Mesothelial cell of epicardium (in vitro differentiated cells): ENCODE data around the gene MARK2. TPM values are rescaled to one million over a fixed set of nuclear protein-coding genes. Genes with fewer than 3 reads are reported as not detected.

Experiments
- DNase-seq, 2 experiments: peaks; one replicate each; pipeline ENCODE4 v3.0.0; 2021; ENCODE audit warnings: low spot score in 2 of 2; ENCODE audit not compliant: unreplicated experiment in 2 of 2
- H3K27ac Mint-ChIP-seq: 2 replicates; pipeline ENCODE4 v1.8.0; 2021; ENCODE audit warnings: mixed read lengths
- H3K27me3 Mint-ChIP-seq: 2 replicates; pipeline ENCODE4 v1.8.0; 2021; ENCODE audit warnings: low read depth, mixed read lengths
- H3K36me3 Mint-ChIP-seq: 2 replicates; pipeline ENCODE4 v1.8.0; 2021; ENCODE audit warnings: mixed read lengths
- H3K4me1 Mint-ChIP-seq: 2 replicates; pipeline ENCODE4 v1.8.0; 2021; ENCODE audit warnings: mixed read lengths
- H3K4me3 Mint-ChIP-seq: 2 replicates; pipeline ENCODE4 v1.8.0; 2021; ENCODE audit warnings: mild to moderate bottlenecking, moderate library complexity, mixed read lengths
- H3K9me3 Mint-ChIP-seq: 2 replicates; pipeline ENCODE4 v1.8.0; 2021; ENCODE audit warnings: mixed read lengths
- total RNA-seq: library from RNA; stranded (reverse); gene quantifications from 3 replicates; pipeline ENCODE4 v1.2.1, GENCODE V29; 2021
- TF ChIP-seq, protein P1 (sequence below): fragments of 200-600 bp; sonication (generic); IDR thresholded peaks from one replicate; pipeline ENCODE4 v1.5.0; 2021; ENCODE audit warnings: antibody characterized with exemption; ENCODE audit not compliant: unreplicated experiment

Gene MARK2
- total RNA-seq, 1 donor from 2014 or later, result 48.8 TPM

DNA sequence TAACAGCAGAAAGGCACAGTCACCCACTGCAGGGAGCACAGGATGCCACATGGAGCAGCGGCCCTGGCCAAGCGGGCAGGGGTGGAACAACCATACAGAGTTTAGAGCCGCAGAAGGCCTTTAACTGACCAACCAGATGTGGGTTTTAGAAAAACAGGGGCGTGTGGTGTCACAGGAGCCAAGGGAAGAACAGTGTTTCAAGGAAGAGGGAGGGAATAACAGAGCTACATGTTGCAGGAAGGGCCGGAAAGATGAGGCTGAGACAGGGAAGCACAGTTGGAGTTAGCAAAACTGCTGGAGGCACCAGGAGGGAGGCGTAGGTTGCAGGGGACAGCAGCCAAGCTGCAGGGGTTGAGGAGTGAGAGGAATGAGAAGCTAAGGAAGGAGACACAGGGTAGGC lies 92.1 kb downstream of the MARK2 start:
- H3K9me3 Mint-ChIP-seq, result no peaks in the 10 kb centered on the region
- H3K4me3 Mint-ChIP-seq, result no peak overlapping the region
- DNase-seq, result no peak
- TF ChIP-seq, protein P1, sequence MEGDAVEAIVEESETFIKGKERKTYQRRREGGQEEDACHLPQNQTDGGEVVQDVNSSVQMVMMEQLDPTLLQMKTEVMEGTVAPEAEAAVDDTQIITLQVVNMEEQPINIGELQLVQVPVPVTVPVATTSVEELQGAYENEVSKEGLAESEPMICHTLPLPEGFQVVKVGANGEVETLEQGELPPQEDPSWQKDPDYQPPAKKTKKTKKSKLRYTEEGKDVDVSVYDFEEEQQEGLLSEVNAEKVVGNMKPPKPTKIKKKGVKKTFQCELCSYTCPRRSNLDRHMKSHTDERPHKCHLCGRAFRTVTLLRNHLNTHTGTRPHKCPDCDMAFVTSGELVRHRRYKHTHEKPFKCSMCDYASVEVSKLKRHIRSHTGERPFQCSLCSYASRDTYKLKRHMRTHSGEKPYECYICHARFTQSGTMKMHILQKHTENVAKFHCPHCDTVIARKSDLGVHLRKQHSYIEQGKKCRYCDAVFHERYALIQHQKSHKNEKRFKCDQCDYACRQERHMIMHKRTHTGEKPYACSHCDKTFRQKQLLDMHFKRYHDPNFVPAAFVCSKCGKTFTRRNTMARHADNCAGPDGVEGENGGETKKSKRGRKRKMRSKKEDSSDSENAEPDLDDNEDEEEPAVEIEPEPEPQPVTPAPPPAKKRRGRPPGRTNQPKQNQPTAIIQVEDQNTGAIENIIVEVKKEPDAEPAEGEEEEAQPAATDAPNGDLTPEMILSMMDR, result no peak
- H3K27me3 Mint-ChIP-seq, result no peaks in the 10 kb centered on the region
- no peak overlapping the region for H3K27ac Mint-ChIP-seq
- H3K4me1 Mint-ChIP-seq, result peaks cover 5% of the 10 kb centered on the region
- H3K36me3 Mint-ChIP-seq, result no peaks in the 10 kb centered on the region

DNA sequence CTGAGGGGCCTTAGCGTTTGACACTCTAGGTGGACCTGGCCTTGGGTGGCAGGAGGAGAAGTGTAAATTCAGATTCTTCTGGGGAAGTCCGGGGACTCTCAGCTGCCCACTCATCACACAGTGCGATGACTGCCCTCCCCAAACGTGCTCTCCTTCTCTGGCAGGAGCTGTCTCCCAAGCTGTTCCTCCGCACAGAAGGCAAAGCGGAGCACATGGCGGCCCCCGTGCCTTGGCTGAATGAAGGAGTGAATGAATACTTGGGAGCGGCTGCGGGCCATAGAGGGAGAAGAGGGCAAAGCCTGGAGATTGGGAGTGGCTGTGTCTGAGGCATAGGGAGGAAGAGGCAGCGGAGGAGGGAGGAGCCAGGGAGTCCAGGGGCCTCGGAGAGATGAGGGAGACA lies 93.0 kb downstream of the MARK2 start:
- Mint-ChIP-seq H3K27me3 (no peaks in the 10 kb centered on the region), H3K27ac (no peak overlapping the region), H3K4me3 (no peak overlapping the region), H3K36me3 (no peaks in the 10 kb centered on the region), H3K9me3 (no peaks in the 10 kb centered on the region), H3K4me1 (peaks cover 5% of the 10 kb centered on the region)
- no peak for DNase-seq
- TF ChIP-seq, protein P1, result no peak

DNA sequence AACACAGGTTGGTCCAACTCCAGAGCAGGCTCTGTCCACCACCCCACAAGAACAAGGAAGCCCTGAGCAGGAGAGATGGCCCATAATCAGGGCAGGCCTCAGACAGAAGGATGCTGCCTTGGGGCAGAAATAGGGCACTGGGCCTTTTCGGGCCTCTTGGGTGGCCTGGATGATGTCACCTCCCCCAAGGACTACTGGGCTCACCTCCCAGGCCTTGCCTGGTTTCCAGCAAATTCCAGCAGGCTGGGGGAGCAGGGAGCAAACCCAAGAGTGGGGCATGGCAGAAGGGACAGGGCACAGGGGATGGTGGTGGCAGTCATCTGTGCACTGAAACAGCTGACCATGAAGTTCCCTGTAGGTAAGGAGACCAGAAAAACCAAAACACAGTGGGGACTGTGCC lies 94.5 kb downstream of the MARK2 start:
- peaks cover 10% of the 10 kb centered on the region for H3K4me1 Mint-ChIP-seq
- no peaks in the 10 kb centered on the region for H3K36me3 Mint-ChIP-seq
- H3K27me3 Mint-ChIP-seq, result no peaks in the 10 kb centered on the region
- no peak overlapping the region for H3K4me3 Mint-ChIP-seq
- no peaks in the 10 kb centered on the region for H3K9me3 Mint-ChIP-seq
- no peak for DNase-seq
- TF ChIP-seq, protein P1, result no peak
- H3K27ac Mint-ChIP-seq, result no peak overlapping the region

DNA sequence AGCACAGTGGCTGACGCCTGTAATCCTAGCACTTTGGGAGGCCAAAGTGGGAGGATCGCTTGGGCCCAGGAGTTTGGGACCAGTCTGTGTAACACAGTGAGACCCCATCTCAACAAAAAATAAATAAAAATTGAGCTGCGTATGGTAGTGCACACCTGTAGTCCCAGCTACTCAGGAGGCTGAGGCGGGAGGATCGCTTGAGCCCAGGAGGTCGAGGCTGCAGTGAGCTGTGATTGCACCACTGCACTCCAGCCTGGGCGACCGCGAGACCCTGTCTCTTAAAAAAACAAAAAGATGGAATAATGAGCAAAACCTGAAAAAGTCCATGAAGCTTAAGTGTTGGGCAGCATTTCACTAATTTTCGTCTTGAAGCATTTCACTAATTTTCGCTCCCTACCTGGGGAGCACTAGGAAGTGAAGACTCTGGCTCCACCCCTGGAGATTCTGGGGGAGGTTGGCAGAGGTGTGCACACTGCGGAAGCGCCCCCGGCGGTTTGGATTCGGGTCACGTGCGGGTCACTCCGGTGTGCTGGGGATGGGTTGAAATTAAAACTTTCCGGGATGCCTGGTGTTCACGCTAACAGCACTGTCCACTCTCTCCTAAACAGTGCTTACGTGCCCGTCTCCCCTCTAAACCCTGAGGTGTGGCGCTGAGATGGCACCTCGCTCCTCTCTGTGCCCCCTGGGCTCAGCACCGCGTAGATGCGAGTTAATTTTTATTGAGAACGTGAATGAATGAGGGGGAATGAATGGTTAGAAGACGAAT lies 99.0 kb downstream of the MARK2 start:
- TF ChIP-seq, protein P1, result no peak
- Mint-ChIP-seq H3K4me1 (peaks cover 22% of the 10 kb centered on the region), H3K36me3 (no peaks in the 10 kb centered on the region), H3K27me3 (no peaks in the 10 kb centered on the region), H3K4me3 (peak overlapping the region; percentile 84), H3K9me3 (no peaks in the 10 kb centered on the region), H3K27ac (peak overlapping the region; percentile 96)
- no peak for DNase-seq

DNA sequence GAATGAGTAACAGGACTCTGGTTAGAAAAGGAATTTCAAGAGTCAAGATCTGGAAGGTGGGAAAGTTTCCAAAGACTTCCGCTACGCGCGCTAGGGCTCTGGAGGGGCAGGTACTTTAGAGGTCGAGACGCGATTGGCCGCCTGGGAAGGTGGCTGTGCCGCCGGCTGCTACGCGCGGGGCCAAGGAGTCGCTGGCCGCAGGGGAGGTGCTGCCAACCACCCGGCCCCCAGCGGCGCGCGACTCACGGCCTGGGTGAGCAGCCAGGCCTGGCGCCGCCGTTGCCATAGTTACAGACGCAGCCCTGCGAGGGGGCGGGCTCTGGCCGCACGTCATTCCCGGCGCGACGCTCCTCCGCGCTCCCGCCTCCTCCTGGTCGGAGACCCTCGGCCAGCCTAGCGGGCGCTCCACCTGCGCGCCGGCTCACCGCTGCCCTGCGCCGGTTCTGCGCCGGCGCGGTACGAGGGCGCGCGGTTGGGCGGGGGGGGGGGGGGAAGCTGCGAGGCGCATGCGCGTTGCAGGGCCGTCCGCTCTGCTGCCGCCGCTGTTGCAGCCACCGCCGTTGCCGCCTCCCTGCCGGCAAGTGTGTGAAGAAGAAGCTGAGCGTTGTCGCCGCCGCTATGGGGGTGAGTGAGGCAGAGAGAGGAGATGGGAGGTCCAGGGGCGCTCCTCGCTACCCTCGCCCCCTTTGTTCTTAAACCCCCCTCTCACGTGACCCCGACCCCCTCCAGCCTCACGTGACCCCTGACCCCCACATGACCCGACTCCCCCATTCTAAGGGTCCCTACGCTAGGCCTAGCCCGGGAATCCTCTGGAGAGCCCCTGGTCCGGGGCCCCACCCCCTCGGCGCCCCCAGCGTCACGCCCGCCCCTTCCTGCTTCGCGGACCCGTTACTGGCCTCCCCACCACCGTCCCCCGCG lies 99.8 kb downstream of the MARK2 start, which contains the start of gene NAA40:
NAA40 (plus strand) TSS at position 524 of the 918 bp plus-strand sequence; CDS start at position 619, 95 bp downstream.
- peak; percentile 93 to 95 for DNase-seq
- Mint-ChIP-seq H3K27ac (peak within 1 kb of the TSS; percentile 96), H3K4me1 (peaks cover 23% of the 10 kb centered on the region), H3K27me3 (no peaks in the 10 kb centered on the region), H3K9me3 (no peaks in the 10 kb centered on the region), H3K36me3 (no peaks in the 10 kb centered on the region), H3K4me3 (peak within 1 kb of the TSS; percentile 84)
- TF ChIP-seq, protein P1, result no peak
